Ishikawa (cell line): ENCODE measurements around the gene NKD1.

ENCODE experiments used
- CEBPB ChIP-seq: IDR thresholded peaks from 2 replicates; pipeline ENCODE4 v1.6.1; 2012
- CREB1 ChIP-seq: IDR thresholded peaks from 2 replicates; pipeline ENCODE4 v1.6.1; 2012; ENCODE audit warnings: low read depth
- EGR1 ChIP-seq: IDR thresholded peaks from 2 replicates; pipeline ENCODE4 v1.6.1; 2012
- EP300 ChIP-seq: IDR thresholded peaks from 2 replicates; pipeline ENCODE4 v1.6.1; 2012; ENCODE audit warnings: borderline replicate concordance
- FOXM1 ChIP-seq: IDR thresholded peaks from 2 replicates; pipeline ENCODE4 v1.6.1; 2012; ENCODE audit warnings: low read depth, borderline replicate concordance
- MAX ChIP-seq: IDR thresholded peaks from 2 replicates; pipeline ENCODE4 v1.6.1; 2012
- NFIC ChIP-seq: IDR thresholded peaks from 2 replicates; pipeline ENCODE4 v1.6.1; 2012
- RAD21 ChIP-seq: IDR thresholded peaks from 2 replicates; pipeline ENCODE4 v1.6.1; 2012; ENCODE audit warnings: low read depth
- REST ChIP-seq: IDR thresholded peaks from 2 replicates; pipeline ENCODE4 v1.6.1; 2012; ENCODE audit warnings: low read depth, mild to moderate bottlenecking
- TAF1 ChIP-seq: IDR thresholded peaks from 2 replicates; pipeline ENCODE4 v1.6.1; 2012; ENCODE audit warnings: low read depth, mild to moderate bottlenecking
- TCF12 ChIP-seq: IDR thresholded peaks from 2 replicates; pipeline ENCODE4 v1.6.1; 2012; ENCODE audit warnings: low read depth
- TEAD4 ChIP-seq: IDR thresholded peaks from 2 replicates; pipeline ENCODE4 v1.6.1; 2012
- USF1 ChIP-seq: IDR thresholded peaks from 2 replicates; pipeline ENCODE4 v1.6.1; 2012
- YY1 ChIP-seq: IDR thresholded peaks from 2 replicates; pipeline ENCODE4 v1.6.1; 2012; ENCODE audit warnings: low read depth
- ZBTB7A ChIP-seq: IDR thresholded peaks from 2 replicates; pipeline ENCODE4 v1.6.1; 2012; ENCODE audit warnings: low read depth

NKD1 gene

GRCh38 chr16:50555269-50555875 is 7.2 kb downstream of the NKD1 start:
- TF ChIP-seq YY1 (no peak), ZBTB7A (no peak), EGR1 (no peak), RAD21 (no peak), TEAD4 (no peak), USF1 (no peak), MAX (no peak), CREB1 (no peak), NFIC (no peak), EP300 (no peak), TAF1 (no peak), TCF12 (no peak), CEBPB (no peak), REST (no peak), FOXM1 (no peak)

- no peak for TF ChIP-seq REST
- TF ChIP-seq YY1 = no peak
- TF ChIP-seq EP300 = no peak
- no peak for TF ChIP-seq CEBPB
- TF ChIP-seq EGR1 = no peak
- TF ChIP-seq USF1 = no peak
- no peak for TF ChIP-seq TAF1
- no peak for TF ChIP-seq MAX
Observed at GRCh38 chr16:50555952-50556673, 7.9 kb downstream of the NKD1 start.

- no peak for TF ChIP-seq EP300
- TF ChIP-seq NFIC = no peak
- TF ChIP-seq TEAD4 = no peak
- TF ChIP-seq CREB1 = no peak
- no peak for TF ChIP-seq ZBTB7A
- no peak for TF ChIP-seq RAD21
- no peak for TF ChIP-seq TAF1
- no peak for TF ChIP-seq EGR1
- TF ChIP-seq CEBPB = no peak
- no peak for TF ChIP-seq YY1
- TF ChIP-seq MAX = no peak
- no peak for TF ChIP-seq USF1
- TF ChIP-seq FOXM1 = no peak
- TF ChIP-seq TCF12 = no peak
Observed at GRCh38 chr16:50557046-50557445, 8.8 kb downstream of the NKD1 start.

GRCh38 chr16:50558913-50559312 is 10.7 kb downstream of the NKD1 start:
- TF ChIP-seq RAD21 (no peak), YY1 (no peak), REST (no peak), MAX (no peak), CEBPB (no peak), EGR1 (no peak), CREB1 (no peak), TEAD4 (no peak), FOXM1 (no peak), USF1 (no peak), TAF1 (no peak)
